Myometrial cell (primary cell): ENCODE data around the gene EEF1AKMT2. TPM values are rescaled to one million over a fixed set of nuclear protein-coding genes. Genes with fewer than 3 reads are reported as not detected.

Experiments
- total RNA-seq: library from RNA; depleted of rRNA; stranded (reverse); fragments of >200 nt; gene quantifications from 2 replicates; pipeline ENCODE4 v1.2.3, GENCODE V29; 2015

The EEF1AKMT2 gene
- 12.1 and 20.2 TPM in 2 replicates for total RNA-seq

GRCh38 chr10:124791547-124792348 lies at the start of gene EEF1AKMT2:
TSS of gene EEF1AKMT2 (minus strand) at chr10:124791887. CDS start at chr10:124791833, 54 bp downstream.

GRCh38 chr10:124744102-124745050 lies 47.3 kb downstream of the EEF1AKMT2 start, which contains the start of gene FAM53B:
TSS of gene FAM53B (minus strand) at chr10:124744378. CDS start at chr10:124706713, 37,665 bp downstream.

Other genes starting within 250 kb of the EEF1AKMT2 start
- 15.4 and 19.3 TPM in 2 replicates for gene FAM53B, start 47.5 kb downstream of the EEF1AKMT2 start, total RNA-seq
- 15.0 and 18.8 TPM in 2 replicates for gene ABRAXAS2, start 9.9 kb upstream of the EEF1AKMT2 start, total RNA-seq
- 17.6 and 26.2 TPM in 2 replicates for gene ZRANB1, start 150.2 kb upstream of the EEF1AKMT2 start, total RNA-seq